HUDEP-2 (cell line): ENCODE measurements around the gene HS1BP3.
A peak's percentile ranks its signal among the peaks of the same experiment; 100 is the strongest.

Experiments used
- DNase-seq, 76 experiments: peaks; one replicate each; lab custom pipeline; 2025; ENCODE audit not compliant: unreplicated experiment in 76 of 76; lab: John Stamatoyannopoulos, UW

Gene HS1BP3

DNA sequence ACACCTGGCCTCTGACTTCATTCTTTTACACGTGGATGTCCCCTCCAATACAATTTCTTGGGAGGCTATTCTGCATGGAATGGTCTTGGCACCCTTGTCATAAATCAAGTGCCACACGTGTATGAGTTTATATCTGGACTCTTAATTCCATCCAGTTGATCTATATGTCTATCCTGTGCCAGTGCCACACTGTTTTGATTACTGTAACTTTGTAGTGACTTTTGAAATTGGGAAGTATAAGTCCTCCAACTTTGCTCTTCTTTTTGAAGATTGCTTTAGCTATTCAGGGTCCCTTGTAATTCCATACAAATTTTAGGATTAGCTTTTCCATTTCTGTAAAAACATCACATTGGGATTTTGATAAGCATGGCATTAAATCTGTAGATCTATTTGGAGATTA, 43.5 kb downstream of the HS1BP3 start:
- DNase-seq, result no peak

- no peak for DNase-seq
These were observed 44.7 kb downstream of the HS1BP3 start for GRCh38 chr2:20606198-20606597.

DNA sequence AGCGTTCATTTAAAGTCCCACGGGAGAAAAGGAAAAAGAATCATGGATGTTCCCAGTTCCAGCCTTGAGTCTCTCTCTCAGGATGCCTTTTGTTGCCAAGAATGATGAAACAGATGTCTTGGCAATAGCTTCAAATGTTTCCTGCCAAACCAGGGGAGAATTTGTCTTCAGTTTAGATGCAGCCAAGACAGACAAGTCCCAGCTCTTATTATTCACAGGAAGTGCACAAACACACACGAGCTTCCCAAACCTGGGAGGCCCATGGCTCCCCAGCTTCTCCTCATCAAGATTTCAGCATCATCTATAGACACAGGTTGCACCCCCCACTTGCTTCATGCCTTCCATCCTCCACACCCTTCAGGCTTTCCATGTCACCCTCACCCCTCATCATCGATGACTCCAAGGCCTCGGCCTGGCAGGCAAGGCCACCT, 45.9 kb downstream of the HS1BP3 start:
- DNase-seq, result no peak

GRCh38 chr2:20604401-20604911, 46.4 kb downstream of the HS1BP3 start:
- DNase-seq, result no peak

- no peak for DNase-seq
These were observed 47.1 kb downstream of the HS1BP3 start for GRCh38 chr2:20603791-20604190.

DNA sequence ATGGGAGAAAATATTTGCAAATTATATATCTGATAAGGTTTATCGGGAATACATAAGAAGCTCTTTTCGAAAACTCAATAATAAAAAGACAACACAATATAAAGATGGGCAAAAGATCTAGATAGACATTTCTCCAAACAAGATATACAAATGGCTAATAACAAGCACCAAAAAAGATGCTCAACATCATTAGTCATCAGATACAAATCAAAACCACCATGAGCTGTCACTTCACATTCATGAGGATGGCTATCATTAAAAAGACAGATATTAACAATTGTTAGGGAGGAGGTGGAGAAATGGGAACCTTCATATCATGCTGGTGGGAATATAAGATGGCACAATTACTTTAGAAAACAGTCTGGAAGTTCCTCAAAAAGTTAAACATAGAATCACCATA, 48.1 kb downstream of the HS1BP3 start:
- no peak for DNase-seq

- DNase-seq, result peak in 6 of 76 experiments; percentile 4 to 51 (median 28)
These were observed 50.1 kb downstream of the HS1BP3 start for GRCh38 chr2:20600756-20601325.

DNA sequence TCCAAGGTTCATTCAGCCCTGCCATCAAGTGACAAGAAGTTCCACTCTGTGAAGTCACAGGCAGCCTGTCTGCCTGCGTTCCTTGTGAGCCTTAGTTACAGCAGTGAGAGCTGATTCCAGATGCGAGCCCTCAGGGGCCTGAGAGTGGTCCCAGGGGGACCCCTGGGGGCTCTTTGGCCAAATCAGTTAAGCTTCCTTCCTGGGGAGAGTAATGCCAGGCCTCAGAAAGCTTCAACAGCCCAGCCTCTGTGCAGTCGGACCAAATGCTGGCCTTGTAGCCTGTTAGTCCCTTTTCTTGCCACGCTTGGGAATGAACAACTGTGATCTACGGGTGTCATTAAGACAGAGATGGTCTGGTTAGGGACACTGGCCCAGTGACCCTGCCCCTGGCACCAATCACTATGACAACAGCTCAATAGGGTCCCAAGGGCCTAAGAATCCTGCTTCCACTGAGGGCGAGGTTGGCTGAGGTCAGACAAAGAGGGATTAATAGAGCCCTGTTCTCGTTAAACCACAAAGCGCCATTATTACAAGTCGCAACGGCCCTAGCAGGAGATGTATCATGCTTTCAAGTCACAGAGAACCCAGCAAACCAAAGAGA, 50.9 kb downstream of the HS1BP3 start:
- no peak for DNase-seq

DNA sequence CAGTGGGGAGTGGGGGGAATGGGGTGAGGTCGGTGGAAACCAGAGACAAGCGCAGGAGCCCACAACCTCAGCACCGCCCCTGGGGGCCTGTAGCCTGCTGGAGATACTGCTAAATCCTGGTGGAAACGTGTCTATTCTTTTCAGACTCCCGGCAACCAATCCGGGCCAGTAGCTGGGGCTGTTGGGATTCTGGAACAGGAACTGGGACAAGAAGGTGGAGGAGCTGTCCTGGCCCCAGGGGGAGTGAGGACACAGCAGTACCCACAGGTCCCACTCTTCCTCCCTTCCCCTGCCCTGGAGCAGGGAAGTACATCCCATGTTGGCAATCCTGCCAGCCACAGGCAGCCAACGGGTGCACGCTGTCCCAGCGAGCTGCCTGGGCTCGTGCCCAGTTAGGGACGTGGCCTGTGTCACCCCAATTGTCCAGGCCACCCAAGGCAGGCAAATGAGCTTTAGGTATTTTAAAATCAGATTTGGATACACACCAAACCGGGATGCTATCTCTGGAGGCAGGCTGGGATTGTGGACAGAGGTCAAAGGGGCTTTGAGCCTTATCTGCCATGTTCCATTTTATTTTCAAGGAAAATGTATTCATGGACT, 51.8 kb downstream of the HS1BP3 start:
- DNase-seq, result no peak

GRCh38 chr2:20597860-20598183, 53.1 kb downstream of the HS1BP3 start:
- no peak for DNase-seq

GRCh38 chr2:20596973-20597859, 53.7 kb downstream of the HS1BP3 start:
- DNase-seq, result no peak

DNA sequence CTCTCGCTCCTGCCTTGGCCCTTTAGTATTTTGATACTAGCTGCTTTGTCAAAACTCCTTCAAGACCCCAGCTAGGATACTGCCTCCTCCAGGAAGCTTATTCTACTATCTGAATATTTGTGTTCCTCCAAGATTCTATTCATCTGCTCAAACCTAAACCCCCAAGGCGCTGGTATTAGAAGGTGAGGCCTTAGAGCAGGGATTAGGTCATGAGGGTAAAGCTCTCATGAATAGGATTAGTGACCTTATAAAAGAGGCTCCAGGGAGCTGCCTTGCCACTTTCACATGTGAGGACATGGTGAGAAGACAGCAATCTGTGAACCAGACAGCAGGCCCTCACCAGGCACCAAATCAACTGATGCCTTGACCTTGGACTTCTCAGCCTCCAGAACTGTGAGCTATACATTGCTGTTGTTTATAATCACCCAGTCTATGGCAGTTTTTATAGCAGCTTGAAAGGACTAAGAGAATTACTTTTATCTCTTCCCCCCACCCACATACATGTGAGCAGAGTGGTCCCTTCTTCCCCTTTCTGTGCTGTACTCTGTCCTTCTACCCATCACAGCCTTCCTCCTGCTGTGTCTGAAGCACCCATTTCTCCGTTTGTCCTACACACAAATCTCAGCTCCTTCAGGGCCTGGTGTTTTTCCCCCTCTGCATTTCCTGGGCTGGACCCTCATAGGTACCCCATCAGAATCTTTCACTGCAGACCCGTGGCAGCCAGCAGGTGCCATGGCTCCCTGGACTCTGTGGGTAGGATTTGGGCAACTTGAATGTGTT, 54.5 kb downstream of the HS1BP3 start:
- DNase-seq, result no peak

DNA sequence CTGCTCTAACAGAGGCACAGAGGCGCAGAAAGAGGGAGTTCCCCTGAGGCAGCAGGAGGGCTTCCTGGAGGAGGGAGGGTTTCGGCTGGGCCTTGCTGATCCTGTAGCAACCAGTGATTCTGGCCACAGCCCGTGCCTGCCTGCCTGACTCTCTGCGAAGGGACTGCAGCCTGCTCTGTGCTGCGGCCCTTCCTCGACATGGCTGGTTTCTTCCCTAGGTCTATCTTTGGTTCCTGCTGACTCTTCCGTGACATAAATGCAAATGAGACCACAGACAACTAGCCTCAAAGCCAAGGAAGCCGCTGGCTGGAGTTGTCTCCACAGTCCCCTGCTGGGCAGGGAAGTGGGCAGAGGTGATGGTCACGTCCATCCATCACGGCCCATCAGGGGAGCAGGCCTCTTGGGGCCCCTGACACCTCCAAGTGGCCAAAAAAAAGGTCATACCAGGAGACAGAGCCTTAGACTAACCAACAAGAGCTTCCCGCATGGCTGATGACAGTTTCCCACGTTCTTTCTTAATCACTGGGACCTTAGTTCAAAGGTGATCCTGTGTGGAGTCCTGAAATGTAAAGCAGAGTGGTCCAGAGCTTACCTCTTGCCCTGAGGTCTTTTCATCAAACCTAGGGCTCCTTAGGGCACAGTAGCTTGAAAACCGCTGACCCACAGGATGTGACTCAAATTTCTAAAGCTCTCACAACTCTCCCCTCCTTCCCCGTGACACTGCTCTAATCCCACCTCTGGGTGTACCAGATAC, 55.3 kb downstream of the HS1BP3 start:
- peak in 1 of 76 experiments; percentile 18 for DNase-seq

DNA sequence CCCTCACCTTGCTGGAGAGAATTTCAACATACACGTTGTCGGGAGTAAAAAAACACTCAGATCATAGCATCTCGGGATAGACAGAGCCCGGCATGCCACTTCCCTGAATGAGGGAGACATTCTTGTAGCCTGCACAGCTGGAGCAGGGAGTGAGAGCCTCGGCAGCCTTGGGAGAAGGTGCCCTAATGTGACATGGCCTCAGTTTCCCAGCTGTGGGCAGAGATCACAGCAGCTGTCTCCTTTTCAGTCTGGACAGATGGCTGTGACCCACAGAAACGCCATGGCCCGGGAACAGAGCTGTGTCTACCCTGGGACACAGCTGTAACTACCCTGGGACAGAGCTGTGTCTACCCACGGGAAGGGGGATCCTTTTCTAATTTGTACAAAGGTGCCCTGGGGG, 55.9 kb downstream of the HS1BP3 start:
- DNase-seq, result no peak

DNA sequence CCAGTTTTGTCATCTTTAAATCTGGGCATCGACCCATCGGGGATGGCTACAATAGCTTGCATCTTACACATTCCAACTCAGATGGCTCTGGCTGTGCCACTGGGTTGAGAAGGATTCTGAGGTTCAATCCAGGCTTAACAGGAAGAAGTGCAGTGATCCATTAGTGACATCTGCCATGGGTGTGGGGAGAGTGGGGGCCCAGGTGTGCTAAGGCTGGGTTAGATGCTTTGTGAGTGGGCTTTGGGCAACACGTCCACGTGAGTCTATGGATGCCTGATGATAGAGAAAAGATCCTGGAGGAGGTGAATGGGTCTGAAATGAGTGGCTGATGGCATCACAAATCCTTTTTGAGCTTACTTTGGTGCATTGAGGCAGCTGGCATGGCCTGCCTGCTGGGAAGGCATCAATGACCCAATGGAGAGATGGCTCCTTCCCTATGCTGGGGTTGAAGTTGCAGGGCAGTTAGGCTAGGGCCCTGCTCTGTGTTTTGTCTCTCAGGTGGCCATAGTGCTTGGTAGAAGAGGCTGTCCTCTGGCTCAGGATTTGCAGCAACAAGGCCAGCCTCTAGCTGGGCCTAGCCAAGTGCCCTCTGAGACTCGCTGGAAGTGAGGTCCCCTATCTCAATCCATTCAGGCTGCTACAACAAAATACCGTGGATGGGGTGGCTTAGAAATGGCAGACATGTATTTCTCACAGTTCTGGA, 56.7 kb downstream of the HS1BP3 start:
- no peak for DNase-seq

DNA sequence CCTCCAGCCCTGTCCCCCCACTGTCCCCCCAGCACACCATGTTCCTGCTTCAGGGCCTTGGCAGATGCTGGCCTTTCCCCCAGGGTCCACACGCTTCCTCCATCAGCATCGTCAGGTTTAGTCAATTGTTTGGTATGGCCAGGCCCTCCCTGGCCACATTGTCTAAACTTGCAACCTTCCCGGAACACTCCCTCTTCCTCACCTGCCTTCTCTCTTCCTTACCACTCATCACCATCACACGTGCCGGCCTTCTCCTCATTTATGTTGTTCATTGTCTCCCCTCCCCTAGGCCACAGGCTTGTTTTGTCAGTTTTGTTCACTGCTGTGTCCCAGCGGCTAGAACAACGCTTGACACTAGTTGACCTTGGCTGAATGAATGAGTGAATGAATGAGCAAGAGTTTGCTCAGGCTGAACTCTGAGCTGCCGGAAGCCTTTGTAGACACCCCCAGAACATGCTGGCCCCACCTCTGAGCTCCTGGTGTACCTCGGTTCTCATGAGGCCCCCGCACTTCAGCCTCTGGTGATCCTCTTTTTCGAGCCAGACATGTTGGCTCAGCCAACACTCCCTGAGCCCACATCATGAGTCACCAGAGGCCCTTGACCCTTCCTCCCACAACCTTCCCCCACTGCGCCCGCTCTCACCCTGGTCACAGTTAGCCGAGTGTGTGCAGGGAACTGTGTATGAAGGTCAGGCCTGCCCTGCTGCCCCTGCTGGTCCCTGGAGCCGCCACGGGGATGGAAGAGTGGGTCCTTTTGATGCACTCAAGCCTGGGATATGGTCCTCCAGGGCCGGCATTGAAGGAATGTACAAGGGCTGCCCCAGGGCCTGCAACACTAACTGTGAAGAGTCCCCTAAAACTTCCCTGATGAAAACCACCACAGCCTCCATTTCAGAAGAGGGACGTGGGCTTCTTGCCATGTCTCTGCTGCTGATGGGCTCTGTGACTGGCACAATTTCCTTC, 57.5 kb downstream of the HS1BP3 start:
- DNase-seq, result peak in 9 of 76 experiments; percentile 7 to 52 (median 23)

DNA sequence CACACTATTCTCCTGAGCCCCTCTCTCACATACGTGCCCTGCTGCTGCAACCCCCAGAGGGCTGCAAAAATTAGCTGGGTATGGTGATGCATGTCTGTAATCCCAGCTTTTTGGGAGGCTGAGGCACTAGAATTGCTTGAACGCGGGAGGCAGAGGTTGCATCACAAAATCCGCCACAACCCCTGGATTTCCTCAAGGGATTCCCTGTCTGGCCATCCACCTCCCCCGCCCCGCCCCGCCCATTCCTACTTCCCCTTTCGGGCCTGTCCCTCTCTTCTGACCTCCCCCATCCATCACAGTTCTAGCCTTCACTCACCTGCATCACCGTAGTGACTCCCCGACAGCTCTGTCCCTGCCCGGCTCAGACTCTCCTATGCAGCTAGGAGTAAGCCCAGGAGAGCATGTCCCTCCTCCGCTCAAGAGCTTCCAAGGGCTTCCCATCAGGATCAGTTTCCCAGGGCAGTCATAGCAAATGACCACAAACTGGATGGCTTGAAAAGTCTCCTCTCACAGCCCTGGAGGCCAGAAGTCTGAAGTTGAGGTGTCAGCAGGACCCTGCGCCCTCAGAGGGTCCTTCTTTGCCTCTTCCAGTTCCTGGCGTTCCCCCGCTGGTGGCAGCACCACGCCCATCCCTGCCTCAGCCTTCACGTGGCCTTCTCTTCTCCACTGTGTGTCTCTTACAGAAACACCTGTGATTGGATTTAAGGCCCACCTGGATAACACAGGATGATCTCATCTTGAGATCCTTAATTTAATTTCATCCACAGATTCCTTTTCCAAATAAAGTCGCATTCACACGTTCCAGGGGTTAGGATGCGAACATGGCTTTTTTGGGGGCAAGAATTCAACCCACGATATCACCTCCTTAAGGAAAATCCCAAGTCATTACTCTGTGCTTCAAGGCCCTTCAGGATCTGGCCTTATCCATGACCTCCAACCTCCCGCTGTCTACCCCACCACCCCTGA, 58.5 kb downstream of the HS1BP3 start:
- no peak for DNase-seq
